ENCODE data around the gene LTBP1.

Gene LTBP1

DNA sequence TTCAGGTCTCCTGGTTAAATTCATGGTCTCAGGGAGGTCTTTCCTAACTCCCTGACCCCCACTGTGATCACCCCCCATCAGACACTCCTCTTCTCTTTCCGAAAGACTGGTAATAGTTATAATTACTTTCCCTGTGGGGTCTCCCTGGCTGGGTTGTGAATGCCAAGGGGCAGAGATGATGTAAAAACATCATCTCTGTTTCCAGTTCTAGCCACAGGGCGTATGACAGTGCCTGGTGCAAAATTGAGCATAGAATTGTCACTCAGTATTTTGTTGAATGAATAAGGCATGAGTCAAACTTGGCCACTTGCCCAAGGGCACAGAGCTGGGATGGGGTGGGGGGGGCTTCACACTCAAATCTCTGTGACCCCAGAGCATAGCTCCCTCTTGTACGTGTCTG, 65.2 kb downstream of the LTBP1 start:
- DNase-seq, result no peak

DNA sequence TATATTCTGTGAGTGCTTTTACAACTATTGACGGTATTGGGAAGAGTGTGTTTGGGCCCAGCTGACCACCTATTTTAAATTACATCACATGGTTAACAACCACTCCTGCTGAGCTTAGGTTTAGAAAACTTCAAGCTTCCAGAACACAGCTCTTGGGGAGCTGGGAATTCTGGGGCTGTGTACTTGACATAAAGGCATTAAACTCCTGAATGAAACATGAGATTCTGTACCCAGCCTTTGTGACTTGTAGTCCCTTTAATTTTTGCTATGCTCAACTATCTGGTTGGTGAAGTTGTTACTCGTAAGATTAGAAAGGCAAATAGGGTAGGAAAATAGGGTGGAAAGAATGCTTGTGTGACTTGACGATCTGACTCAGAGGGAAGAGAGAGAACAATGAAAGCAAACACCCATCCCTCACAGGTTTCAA, 66.9 kb downstream of the LTBP1 start:
- no peak for DNase-seq

DNA sequence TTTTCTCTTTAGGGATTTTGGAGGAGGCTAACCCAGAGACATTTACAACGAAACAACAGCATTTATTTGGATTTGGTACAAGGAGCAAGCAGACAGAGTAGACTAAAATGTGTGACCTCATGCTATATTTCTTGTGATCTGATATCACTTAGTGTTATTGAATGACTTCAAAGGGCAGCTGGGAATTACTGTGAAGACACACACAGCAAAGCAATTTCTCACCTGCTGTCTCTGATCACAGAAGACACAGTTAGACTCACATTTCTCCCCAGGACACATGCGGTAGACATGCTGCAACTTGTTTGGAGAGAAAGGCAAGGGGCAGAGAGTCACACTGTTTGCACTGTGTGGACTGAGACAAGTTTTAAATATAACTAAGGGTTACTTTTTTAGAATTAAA, 67.5 kb downstream of the LTBP1 start:
- DNase-seq, result no peak

DNA sequence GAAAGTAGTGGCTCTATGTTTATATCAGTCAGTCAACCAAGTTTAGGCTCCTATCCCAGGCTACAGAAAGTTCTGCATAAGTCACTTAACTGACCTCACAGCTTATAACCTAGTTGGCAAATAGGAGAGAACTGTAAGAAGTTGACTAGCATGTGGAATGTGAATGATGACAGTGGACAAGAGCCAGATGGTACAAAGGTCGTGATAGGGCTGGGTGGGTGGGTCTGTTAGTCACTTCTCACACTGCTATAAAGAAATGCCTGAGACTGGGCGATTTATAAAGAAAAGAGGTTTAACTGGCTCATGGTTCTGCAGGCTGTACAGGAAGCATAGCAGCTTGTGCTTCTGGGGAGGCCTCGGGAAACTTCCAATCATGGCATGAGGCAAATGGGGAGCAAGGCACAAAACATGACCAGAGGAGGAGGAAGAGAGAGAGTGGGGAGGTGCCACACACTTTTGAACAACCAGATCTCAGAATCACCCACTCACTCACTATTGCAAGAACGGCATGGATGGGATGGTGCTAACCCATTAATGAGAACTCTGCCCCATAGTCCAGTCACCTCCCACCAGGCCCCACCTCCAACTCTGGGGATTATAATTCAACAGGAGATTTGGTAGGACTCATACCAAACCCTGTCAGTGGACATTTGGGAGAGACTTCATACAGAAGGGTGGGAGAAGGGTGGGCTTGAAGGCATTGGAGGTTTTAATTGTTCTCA, 68.8 kb downstream of the LTBP1 start:
- no peak for DNase-seq

DNA sequence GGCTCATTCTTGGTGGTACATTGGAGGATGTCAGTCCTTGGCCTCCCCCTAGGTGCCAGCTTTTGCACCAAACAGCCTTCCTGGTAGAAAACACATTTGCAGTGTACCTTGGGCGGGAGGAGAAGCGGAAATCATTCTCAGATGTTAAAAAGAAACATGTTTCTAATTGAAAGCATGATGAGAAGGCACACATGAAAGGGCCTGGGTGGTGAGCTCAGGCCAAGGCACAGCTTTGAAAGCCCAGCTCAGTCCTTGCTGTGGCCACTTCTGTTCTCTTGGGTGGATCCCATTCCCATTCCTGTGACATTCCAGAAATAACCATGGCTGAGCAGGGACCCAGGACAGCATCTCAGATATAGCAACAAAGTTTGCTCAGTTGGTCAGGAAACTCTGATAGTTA, 71.5 kb downstream of the LTBP1 start:
- DNase-seq, result no peak

DNA sequence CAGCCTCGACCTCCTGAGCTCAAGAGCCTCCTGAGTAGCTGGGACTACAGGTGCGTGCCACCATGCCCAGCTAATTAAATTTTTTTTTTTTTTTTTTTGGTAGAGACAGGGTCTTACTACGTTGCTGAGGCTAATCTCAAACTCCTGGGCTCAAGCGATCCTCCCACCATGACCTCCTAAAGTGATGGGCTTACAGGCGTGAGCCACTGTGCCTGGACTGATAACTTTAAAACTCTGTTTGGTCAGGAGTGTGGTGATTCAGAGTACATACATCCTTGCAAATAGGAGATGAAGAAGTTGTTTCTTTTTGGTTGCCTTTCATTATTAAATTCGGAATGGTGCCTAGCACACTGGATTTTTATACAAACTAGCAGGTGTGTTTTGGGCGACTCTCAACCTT, 73.0 kb downstream of the LTBP1 start:
- no peak for DNase-seq

DNA sequence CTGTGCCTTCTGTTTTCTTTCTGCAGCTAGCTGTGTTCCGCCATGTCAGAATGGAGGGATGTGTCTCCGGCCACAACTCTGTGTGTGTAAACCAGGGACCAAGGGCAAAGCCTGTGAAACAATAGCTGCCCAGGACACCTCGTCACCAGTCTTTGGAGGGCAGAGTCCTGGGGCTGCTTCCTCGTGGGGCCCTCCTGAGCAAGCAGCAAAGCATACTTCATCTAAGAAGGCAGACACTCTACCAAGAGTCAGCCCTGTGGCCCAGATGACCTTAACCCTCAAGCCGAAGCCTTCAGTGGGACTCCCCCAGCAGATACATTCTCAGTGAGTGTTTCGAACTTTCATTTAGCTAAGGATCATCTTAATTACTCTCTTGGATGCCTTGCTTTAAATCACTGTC, 74.1 kb downstream of the LTBP1 start:
- DNase-seq, result no peak

DNA sequence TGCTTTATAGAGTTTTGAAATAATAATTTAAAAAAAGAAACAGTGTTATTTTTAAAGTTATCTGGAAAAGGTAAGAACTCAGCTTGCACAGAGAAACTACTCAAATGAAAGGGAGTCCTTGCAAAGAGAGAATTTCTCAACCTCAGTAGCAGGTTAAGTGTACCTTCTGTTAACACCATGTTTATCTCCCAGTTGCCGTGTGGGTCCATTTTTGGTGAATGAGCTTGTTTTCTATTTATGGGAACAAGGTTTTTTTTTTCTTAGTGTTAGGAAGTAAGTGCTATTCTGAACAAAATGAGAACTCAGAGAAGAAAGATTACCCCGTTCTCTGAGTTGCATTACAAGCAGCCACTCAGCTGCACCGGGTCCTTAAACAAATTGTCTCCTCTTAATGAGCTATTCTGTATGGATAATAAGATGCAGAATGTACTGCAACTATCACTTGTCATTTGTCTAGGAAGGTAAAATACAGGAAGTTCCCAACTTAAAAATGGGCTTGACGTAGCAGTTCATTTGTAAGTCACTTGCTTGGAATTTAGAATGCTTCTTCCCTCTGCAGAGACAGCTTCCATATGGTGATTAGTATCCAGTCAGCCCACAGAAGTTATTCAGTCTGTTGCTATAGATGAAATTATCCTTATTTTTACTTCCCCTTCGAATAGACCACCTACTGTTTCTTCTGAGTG, 74.9 kb downstream of the LTBP1 start:
- peak in 1 of 2 donors; percentile 11 for DNase-seq

DNA sequence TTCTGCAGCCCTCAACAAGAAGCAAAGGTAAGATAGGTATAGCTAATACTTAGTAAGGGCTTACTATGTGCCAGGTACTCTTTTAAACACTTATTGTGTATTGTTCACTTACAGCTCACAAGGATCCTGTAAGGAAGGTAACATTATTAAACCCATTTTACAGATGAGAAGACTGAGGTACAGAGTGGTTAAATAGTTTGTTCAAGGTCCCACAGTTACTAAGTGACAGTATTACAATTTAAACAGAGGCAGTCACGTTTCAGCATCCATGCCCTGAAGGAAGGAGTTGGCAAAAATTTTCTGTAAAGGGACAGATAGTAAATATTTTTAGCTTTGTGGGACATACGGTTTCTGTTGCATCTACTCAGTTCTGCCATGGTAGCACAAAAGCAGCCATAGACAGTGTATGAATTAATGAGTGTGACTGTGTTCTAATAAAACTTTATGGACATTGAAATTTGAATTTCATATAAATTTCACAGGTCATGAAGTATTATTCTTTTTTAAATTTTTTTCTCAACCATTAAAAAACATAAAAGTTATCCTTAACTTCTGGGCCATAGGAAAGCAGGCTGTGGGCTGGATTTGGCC, 75.7 kb downstream of the LTBP1 start:
- DNase-seq, result no peak

DNA sequence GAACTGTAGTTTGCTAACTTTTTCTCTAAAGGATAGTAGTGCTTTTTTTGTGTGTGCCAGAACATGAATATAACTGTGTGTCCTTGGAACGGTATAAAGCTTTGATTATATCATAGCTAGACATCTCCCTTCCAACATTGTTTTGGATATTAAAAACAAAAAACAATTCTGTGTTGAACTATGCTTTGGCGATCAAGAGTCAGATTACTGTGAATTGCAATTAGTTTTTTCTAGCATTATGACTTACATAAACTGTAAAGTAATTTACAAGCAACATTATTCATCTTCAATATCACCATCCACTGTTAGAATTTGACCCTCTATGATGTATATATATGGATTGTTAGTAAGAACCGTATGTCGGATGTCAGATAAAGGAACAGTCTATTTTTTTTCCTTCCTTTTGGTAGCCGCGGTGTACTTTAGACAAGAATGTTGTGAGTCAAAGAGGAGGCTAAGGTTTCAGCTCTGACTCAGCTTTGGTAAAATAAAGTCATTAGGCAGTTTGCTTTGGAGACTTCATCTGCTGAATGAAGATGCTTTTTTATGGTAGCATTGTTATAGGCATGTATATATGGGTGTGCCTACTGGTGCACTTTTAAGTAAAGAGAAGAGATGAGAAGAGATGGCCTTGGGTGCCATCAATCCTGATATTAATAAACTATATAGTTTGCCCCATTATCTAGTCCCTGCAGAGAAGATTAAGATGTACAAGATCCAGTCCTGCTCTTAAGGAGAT, 76.4 kb downstream of the LTBP1 start:
- no peak for DNase-seq

DNA sequence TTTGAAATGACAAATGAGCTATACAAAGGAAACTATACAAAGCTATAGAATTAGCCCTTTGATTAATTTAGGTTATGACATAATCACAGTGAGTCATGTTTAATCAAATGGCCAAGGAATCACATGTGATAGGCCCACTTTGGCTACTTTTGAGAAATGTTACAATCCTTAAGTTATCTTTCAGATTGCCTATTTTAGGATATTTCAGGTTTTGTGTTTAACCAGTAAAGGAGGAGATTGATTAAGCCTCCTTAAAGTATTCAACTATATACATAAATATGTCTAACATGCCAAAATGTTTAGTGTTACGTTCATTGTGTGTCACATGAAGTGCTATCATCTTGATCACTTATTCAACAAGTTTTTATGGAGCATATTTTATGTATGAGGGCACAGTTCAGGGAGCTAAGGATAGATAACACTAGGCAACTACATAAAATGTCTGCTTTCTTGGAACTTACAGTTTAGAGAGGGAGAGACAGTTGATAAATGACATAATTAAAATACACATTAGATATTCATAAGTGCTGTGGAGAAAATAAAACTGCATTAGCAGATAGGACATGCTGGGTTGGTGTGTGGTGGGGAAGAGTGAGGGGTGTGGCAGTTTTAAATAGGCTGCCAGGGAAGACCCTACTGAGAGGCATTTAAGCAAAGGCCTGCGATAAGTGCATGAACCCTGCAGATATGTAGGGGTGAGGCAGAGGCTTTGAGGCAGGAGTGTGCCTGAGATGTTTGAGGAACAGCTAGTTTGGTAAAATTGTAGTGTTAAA, 77.2 kb downstream of the LTBP1 start:
- no peak for DNase-seq

DNA sequence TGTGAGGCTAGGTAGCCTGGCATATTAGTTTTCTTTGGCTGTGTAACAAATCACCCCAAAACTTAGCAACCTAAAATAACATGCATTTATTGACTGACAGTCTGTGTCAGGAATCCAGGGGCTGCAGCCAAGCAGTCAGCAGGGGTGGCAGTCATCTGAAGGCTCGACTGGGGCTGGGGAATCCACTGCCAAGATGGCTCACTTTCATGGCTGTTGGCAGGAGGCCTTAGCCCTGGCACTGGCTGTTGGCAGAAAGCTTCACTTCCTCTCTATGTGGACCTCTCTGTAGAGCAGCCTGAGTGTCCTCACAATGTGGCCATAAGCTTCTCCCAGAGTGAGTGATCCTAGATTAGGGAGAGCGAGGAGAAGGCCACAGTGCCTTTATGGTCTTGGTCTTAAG, 78.0 kb downstream of the LTBP1 start:
- no peak for DNase-seq

DNA sequence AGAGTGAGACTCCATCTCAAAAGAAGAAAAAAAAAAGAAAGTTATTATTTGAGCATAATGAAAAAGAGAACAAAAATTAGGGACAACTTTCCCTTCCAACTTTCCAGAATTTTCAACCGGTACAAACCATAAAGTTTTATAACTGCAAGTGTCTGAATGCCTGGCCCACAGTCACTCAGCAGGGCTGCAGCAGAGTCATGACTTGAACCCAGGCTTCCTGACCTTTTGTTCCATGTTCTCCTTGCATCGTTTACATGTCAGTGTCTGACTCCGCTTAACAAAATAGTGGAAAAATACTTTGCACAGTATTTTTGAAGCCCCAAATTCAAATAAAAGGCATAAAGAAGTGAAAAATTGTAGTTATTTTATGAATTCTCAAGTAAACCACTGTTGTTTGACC, 82.7 kb downstream of the LTBP1 start:
- no peak for DNase-seq

DNA sequence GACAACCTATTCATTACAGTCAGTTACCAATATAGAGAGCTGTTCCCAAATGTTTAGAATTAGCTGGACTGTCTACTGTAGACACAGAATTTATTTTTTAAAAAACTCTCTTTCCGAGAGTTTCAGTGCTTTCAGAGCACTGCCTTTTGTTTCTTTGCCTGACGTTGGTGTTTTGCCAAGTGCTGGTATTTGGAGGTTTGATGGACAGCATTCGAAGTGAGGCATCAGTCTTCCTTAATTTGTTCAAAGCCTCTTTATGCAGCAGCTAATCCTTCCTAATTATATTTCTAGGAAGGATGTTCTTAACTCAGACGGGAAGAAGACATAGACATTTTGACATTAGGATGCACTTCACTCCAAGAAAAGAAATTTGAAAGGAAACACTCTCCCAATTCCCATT, 83.2 kb downstream of the LTBP1 start:
- DNase-seq, result no peak

DNA sequence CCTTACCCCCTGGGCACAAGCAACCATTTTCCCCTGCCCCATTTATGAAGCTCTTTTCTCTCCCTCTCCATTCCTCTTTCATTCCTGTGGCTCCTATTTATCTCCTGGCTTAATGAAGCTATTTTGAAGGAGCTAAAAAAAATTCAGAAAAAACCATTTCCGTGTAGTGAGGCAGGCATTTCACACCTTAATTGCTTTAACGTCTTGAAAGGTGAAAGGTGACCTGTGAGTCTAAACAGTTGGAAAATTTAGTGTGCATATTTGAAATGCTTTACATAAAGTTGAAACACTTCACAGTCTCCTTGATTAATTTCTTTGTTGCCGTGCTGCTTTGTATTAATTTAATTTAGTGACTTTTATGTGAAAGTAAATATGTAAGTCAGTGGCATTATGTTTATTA, 83.6 kb downstream of the LTBP1 start:
- DNase-seq, result no peak

DNA sequence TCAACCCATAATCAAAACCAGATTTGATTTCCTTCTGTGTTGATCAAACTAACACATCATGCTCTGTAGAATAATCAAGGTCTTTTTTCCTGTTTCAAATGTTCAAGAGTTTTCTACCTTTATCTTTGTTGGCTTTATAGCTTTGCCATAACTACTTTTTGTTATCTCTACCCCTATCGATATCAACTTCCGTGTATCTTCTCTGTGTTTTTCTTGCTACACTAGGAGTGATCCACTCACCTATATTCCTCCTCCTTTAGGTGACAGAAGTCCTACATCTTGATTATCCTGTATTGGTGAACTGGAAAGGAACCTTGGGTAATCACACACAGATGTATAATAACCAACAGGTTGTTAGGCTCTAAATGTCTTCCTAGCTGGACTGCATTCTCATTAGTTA, 85.5 kb downstream of the LTBP1 start:
- no peak for DNase-seq

DNA sequence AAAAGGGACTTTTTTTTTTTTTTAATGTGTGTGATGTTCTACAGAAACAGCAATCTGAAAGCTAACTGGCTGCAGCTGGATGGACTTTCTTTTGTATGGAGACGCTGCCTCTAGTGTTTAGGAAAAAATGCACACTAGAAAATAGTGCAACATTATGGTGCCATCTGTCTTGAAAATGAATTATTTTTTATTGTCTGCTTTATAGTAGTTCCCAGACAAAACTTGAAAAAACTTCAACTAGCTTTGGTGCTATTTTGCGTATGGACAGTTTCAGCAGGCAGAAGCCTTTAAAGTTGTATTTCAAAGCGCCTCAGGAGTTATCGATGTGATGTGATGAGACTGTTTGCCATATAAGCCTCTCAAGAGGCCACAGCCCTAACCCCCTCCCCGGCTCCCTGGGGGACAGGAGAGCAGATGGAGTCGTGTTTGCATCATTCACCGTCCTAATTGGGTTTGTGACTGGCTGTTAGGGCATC, 86.9 kb downstream of the LTBP1 start:
- no peak for DNase-seq

DNA sequence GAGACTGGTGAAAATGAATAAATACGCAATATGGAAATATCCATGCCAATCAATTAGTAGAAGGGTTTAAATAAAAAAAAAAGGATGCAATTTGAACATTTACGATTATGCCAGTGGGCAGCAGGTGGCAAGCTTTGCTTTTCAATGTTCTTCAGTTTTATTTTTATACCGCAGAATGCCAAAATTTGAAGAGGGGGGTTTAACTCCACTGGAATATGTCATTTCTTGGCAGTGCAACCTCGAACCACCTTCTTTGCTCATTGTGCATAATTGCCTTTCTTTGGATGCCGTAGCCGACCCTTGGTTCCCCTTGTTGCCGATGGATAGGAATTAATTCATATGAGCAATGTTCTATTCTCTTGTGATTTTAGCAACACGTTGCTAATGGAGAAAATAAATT, 88.0 kb downstream of the LTBP1 start:
- no peak for DNase-seq

DNA sequence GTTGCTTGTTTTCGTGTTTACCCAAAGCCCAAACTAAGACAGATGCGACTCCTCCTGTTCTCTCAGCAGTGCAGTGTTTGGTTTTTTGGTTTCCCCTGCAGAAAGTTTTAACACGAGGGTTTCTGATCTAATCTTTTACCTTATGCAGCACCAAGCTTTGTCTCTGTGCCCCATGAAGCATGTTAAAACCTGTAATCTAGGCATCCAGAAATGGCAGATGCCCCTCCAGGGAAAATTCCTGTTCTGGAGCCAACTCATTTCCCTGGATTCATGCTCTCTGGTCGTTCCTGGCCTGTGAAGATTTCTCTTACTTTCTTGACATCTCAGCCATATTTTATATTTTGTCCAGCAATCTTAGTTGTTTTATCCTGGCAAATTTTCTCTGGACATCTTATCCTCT, 91.5 kb downstream of the LTBP1 start:
- DNase-seq, result no peak

DNA sequence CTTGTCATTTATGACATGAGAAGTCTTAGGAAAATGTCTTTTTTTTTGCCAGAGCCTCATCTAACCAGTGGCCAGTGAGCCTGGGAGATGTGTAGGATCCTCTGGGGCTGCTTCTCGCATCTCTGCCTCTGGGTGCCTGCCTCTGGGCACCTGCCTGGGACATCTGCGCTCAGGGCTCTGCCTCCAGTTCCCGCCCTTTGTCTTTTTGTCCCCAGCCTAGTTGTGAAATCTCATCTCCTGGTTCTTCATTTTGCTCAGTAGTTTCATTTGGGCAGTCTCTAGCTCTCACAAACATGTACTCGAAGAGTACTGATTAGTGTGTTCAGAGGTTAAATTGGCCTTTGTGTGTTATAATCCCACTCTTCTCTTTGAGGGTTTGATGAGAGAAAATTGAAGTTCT, 92.0 kb downstream of the LTBP1 start:
- no peak for DNase-seq

DNA sequence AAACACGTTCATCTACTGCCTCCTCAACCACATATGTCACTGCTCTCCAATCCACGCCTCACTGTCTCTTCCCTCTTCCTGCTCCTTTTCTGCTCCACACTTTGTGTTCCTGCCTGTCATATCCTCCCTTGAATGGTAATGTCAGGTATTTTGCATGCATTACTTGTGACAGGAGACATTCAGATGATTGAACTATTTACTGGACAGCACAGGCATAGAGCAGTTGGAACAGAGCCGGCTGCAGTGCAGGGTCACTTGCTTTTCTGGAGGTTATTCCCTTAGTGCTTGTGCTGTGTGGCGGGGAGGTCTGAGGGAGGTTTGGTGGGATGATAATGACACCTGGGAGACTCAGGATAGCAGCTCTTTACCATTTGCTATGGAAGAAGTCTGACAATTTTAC, 93.8 kb downstream of the LTBP1 start:
- DNase-seq, result no peak

DNA sequence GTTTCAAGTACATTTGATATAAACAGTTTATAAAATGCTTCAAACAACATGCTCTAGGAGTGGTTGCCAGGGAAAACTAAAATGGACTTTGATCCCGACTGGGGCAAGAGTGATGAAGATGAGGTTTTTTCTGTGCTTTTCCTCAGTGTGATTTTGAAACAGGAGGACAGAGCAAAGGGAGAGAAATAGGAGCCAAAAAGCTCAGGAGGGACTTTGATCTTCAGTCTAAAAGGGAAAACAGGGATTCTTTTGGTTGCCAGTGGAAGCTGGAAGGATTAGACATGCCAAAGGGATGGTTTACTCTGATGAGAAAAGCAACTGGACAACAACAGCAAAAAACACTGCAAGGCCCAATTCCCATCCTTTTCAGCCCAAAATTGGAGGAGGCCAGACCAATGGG, 95.5 kb downstream of the LTBP1 start:
- no peak for DNase-seq

DNA sequence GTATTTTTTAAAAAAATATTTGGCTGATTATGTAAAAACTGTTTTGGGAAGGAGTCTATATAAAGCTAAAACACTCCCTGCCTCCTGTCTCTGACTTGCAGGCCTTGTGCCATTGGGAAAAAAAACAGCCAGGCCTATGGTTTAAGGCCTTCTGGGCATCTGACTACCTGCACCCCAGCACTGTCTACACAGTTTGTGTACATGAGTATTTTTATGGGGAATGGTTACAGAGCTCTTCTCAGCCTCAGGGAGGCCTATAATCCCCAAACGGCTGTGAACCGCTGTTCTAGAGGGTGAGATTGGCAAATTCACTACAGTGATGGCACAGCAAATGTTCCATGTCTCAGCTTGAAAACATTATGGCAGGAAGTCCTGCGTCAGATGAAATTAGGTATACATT, 96.1 kb downstream of the LTBP1 start:
- DNase-seq, result no peak
